Measurements from ENCODE around the gene LY6G5C. TPM values are rescaled to one million over a fixed set of nuclear protein-coding genes. Genes with fewer than 3 reads are reported as not detected.
A peak's percentile ranks its signal among the peaks of the same experiment; 100 is the strongest.

The LY6G5C gene
- total and polyA plus RNA-seq, 2 of the 13 experiments (the other 11 are each of a cell fraction or from before 2014, with no cell fraction given): 0.33 to 0.55 TPM

DNA sequence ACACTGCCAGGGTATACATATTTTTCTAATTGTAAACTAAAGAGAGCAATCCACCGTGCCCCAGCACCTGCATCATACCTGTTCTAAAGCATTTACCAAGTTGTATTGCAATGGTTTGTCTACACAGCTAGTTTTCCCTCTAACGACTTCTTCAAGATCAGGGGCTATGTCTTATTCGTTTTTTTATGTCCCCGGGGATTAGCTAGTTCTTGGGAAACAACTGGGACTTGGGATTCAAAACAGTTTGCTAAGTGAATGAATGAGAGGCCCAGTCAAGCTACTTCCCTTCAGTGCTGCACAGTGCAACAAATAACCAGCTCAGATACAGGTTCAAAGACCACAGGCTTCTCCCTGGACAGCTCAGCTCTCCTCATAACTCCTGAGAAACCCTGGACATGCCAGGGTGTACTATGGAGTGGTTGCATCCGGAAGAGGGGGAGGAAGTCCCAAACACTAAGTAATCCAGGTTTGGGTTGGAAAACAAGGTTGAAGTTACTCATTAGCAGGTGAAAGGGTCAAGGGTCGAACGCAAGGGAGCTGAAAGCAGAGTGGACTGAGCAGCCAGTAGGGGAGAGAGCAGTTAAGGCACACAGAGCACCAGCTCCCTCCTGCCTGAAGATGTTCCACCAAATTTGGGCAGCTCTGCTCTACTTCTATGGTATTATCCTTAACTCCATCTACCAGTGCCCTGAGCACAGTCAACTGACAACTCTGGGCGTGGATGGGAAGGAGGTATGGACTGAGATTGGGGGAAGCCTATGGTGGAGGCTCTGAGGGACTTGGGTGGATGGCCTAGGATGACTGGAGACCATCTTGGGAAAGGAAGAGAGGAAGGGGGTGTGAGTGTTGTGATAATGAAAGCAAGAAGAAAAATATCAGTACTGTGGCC lies 25.3 kb downstream of the LY6G5C start, which contains the start of gene APOM:
TSS of gene APOM (plus strand) at position 546 of the 889 bp plus-strand sequence. CDS start at position 619, 73 bp downstream.
- Histone ChIP-seq H3K4me3 (replicated peaks in 1 of 3; ENCODE audit: insufficient read depth in 1 of 3, low read depth in 2 of 3, low read length in 3 of 3) (peak within 1 kb of the TSS; percentile 57 to 78 (median 72)), H2AFZ (ENCODE audit: low read length) (no peak within 1 kb of the TSS), H3K4me1 (ENCODE audit: insufficient read depth, low read length) (peaks cover 79% of the 10 kb centered on the region), H3K9ac (ENCODE audit: insufficient read depth, low read depth, low read length) (peak within 1 kb of the TSS; percentile 76), H3K36me3 (replicated peaks in 1 of 2; ENCODE audit: control insufficient read depth in 1 of 2, insufficient read depth in 2 of 2, low read length in 2 of 2) (peaks cover 6 to 19% of the 10 kb centered on the region in 2 experiments), H3K9me3 (ENCODE audit: low read length) (no peaks in the 10 kb centered on the region), H3K4me2 (ENCODE audit: low read depth, low read length) (peak within 1 kb of the TSS; percentile 100), H4K20me1 (ENCODE audit: insufficient read depth, low read length) (peaks cover 19% of the 10 kb centered on the region; the same call in 1 of the 2 replicates), H3K27ac (ENCODE audit: extremely low read length, insufficient read depth, low read length) (peak within 1 kb of the TSS; percentile 96), H3K79me2 (ENCODE audit: insufficient read depth, low read length) (peaks cover 65% of the 10 kb centered on the region), H3K27me3 (ENCODE audit: control insufficient read depth in 1 of 2, insufficient read depth in 2 of 2, low read length in 2 of 2) (no peaks in the 10 kb centered on the region; a peak in 2 of 5 replicates)
- WGBS (ENCODE audit: low lambda C conversion rate): under 1% methylated on average over 8 of the region's 8 CpGs
- POLR2A ChIA-PET: interaction anchor here (0.8 to 8.0 kb wide), 44 partner anchors 8 to 474 kb away, joined by 3 to 438 read pairs (median 5); partner anchors contain the start of genes ABHD16A, AIF1, ATP6V1G2 and C2
- CTCF ChIA-PET (ENCODE audit: low intra/inter-chr PET ratio, low total read pairs): no interaction called here
- BruUV-seq (replicated peaks): no TSS peak
- ATAC-seq (peak; percentile 75), FAIRE-seq (peak; percentile 100), DNase-seq (ENCODE audit: low spot score) (peak; percentile 100)
- intact Hi-C loops (cut with micrococcal nuclease; ENCODE audit: unreplicated experiment) (loop anchor here (10.0 kb wide), 1 partner anchor 111 kb away; the partner anchor contains the start of genes ATP6V1G2, DDX39B and NFKBIL1), in situ Hi-C loops (cut with HindIII; ENCODE audit: extremely low pct_ligation_motif_present, low pct_unique_long_range_greater_than_20kb) (no loop called here)
- TF ChIP-seq, protein P1, sequence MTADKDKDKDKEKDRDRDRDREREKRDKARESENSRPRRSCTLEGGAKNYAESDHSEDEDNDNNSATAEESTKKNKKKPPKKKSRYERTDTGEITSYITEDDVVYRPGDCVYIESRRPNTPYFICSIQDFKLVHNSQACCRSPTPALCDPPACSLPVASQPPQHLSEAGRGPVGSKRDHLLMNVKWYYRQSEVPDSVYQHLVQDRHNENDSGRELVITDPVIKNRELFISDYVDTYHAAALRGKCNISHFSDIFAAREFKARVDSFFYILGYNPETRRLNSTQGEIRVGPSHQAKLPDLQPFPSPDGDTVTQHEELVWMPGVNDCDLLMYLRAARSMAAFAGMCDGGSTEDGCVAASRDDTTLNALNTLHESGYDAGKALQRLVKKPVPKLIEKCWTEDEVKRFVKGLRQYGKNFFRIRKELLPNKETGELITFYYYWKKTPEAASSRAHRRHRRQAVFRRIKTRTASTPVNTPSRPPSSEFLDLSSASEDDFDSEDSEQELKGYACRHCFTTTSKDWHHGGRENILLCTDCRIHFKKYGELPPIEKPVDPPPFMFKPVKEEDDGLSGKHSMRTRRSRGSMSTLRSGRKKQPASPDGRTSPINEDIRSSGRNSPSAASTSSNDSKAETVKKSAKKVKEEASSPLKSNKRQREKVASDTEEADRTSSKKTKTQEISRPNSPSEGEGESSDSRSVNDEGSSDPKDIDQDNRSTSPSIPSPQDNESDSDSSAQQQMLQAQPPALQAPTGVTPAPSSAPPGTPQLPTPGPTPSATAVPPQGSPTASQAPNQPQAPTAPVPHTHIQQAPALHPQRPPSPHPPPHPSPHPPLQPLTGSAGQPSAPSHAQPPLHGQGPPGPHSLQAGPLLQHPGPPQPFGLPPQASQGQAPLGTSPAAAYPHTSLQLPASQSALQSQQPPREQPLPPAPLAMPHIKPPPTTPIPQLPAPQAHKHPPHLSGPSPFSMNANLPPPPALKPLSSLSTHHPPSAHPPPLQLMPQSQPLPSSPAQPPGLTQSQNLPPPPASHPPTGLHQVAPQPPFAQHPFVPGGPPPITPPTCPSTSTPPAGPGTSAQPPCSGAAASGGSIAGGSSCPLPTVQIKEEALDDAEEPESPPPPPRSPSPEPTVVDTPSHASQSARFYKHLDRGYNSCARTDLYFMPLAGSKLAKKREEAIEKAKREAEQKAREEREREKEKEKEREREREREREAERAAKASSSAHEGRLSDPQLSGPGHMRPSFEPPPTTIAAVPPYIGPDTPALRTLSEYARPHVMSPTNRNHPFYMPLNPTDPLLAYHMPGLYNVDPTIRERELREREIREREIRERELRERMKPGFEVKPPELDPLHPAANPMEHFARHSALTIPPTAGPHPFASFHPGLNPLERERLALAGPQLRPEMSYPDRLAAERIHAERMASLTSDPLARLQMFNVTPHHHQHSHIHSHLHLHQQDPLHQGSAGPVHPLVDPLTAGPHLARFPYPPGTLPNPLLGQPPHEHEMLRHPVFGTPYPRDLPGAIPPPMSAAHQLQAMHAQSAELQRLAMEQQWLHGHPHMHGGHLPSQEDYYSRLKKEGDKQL (CRISPR knock-in tag; IDR thresholded peaks at IDR 0.05; ENCODE audit: low read depth): peak; percentile 83
- peak; percentile 91; the same call in 1 of the 2 replicates for TF ChIP-seq MIER3 (CRISPR knock-in tag; IDR thresholded peaks at IDR 0.05; ENCODE audit: borderline replicate concordance)
- TF ChIP-seq ZNF781 (CRISPR knock-in tag; IDR thresholded peaks at IDR 0.05; ENCODE audit: borderline replicate concordance, not compliant biosample characterization): peak; percentile 96
- peak; percentile 96 for TF ChIP-seq HDAC2 (CRISPR knock-in tag; IDR thresholded peaks at IDR 0.05)
- TF ChIP-seq NR1H2 (CRISPR knock-in tag; IDR thresholded peaks at IDR 0.05; ENCODE audit: borderline replicate concordance, low read depth): peak; percentile 92; the same call in 1 of the 2 replicates
- 0 out of 2 replicates have a peak, but pooled peaks have one; percentile 26 for TF ChIP-seq MYNN (CRISPR knock-in tag; IDR thresholded peaks at IDR 0.05; ENCODE audit: low read depth)
- no peak for TF ChIP-seq CC2D1A (CRISPR knock-in tag; IDR thresholded peaks at IDR 0.05)
- TF ChIP-seq GPN1 (CRISPR knock-in tag; IDR thresholded peaks at IDR 0.05; ENCODE audit: borderline replicate concordance): no peak
- TF ChIP-seq JARID2 (CRISPR knock-in tag; IDR thresholded peaks at IDR 0.05; ENCODE audit: insufficient replicate concordance): no peak
- peak; percentile 99 for TF ChIP-seq HNF4A (CRISPR knock-in tag; IDR thresholded peaks at IDR 0.05)
- TF ChIP-seq ZNF776 (CRISPR knock-in tag; IDR thresholded peaks at IDR 0.05): no peak
- TF ChIP-seq ZNF30 (CRISPR knock-in tag; IDR thresholded peaks at IDR 0.05): no peak
- TF ChIP-seq PAWR (CRISPR knock-in tag; IDR thresholded peaks at IDR 0.05; ENCODE audit: borderline replicate concordance): no peak
- TF ChIP-seq ZFP62 (CRISPR knock-in tag; IDR thresholded peaks at IDR 0.05): no peak
- no peak for TF ChIP-seq ZNF138 (CRISPR knock-in tag; IDR thresholded peaks at IDR 0.05; ENCODE audit: low read depth)
- peak; percentile 54; the same call in 1 of the 2 replicates for TF ChIP-seq ZNF160 (CRISPR knock-in tag; IDR thresholded peaks at IDR 0.05)
- TF ChIP-seq, protein P2, sequence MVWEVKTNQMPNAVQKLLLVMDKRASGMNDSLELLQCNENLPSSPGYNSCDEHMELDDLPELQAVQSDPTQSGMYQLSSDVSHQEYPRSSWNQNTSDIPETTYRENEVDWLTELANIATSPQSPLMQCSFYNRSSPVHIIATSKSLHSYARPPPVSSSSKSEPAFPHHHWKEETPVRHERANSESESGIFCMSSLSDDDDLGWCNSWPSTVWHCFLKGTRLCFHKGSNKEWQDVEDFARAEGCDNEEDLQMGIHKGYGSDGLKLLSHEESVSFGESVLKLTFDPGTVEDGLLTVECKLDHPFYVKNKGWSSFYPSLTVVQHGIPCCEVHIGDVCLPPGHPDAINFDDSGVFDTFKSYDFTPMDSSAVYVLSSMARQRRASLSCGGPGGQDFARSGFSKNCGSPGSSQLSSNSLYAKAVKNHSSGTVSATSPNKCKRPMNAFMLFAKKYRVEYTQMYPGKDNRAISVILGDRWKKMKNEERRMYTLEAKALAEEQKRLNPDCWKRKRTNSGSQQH (CRISPR knock-in tag; IDR thresholded peaks at IDR 0.05; ENCODE audit: low read depth): peak; percentile 99; the same call in 1 of the 2 replicates
